Activated T-cell treated with anti-CD3 and anti-CD28 coated beads, Interleukin-2, amount 50 U/mL, for 72 hours (primary cell): ENCODE data around the gene C22orf23. TPM values are rescaled to one million over a fixed set of nuclear protein-coding genes. Genes with fewer than 3 reads are reported as not detected.
"Not testable (repeated sequence)": the region's sequence is repeated elsewhere in the genome, so short reads cannot be mapped to it uniquely, and the experiment has no call there.

Experiments
- ATAC-seq, 2 donors: fragments of 150-1000 bp; cut with Tn5 transposase; replicated peaks in 1 of 2; 2 replicates each; pipeline ENCODE4 v1.10.0; 2021; ENCODE audit warnings: moderate library complexity in 2 of 2, mild to moderate bottlenecking in 1 of 2
- DNase-seq, 2 donors: peaks; one replicate each; pipeline ENCODE4 v3.0.0; 2021 to 2022; ENCODE audit warnings: mixed read lengths in 1 of 2
- H3K27ac Mint-ChIP-seq: one replicate; pipeline ENCODE4 v1.8.0; 2022; ENCODE audit warnings: mild to moderate bottlenecking, moderate library complexity, mixed read lengths
- H3K27me3 Mint-ChIP-seq: one replicate; pipeline ENCODE4 v1.8.0; 2022; ENCODE audit warnings: low read depth, mixed read lengths
- H3K36me3 Mint-ChIP-seq, 2 donors: one replicate each; pipeline ENCODE4 v1.8.0; 2022; ENCODE audit warnings: mixed read lengths in 2 of 2, mild to moderate bottlenecking in 1 of 2; ENCODE audit not compliant: insufficient read depth in 2 of 2
- H3K4me1 Mint-ChIP-seq: one replicate; pipeline ENCODE4 v1.8.0; 2022; ENCODE audit warnings: low read depth, mixed read lengths
- H3K4me3 Mint-ChIP-seq, 2 donors: one replicate each; pipeline ENCODE4 v1.8.0; 2022; ENCODE audit warnings: mild to moderate bottlenecking in 2 of 2, mixed read lengths in 2 of 2, moderate library complexity in 2 of 2
- H3K9me3 Mint-ChIP-seq, 2 donors: one replicate each; pipeline ENCODE4 v1.8.0; 2022; ENCODE audit warnings: mixed read lengths in 2 of 2
- total RNA-seq, 2 donors: library from RNA; stranded (reverse); gene quantifications; one replicate each; pipeline ENCODE4 v1.2.3, GENCODE V29; 2022

Gene C22orf23
- total RNA-seq, 2 donors from 2014 or later, result 0.19 to 0.30 TPM

GRCh38 chr22:37957232-37957631, 3.8 kb upstream of the C22orf23 start:
- peaks cover 23% of the 10 kb centered on the region for H3K4me1 Mint-ChIP-seq
- DNase-seq (no peak), ATAC-seq (no peak)
- H3K9me3 Mint-ChIP-seq, result no peaks in the 10 kb centered on the region
- peaks cover 6% of the 10 kb centered on the region for H3K27me3 Mint-ChIP-seq
- peaks cover 15 to 22% of the 10 kb centered on the region in 2 donors for H3K36me3 Mint-ChIP-seq
- no peak overlapping the region for H3K27ac Mint-ChIP-seq
- H3K4me3 Mint-ChIP-seq, result no peak overlapping the region

- H3K27me3 Mint-ChIP-seq, result peaks cover 10% of the 10 kb centered on the region
- not testable (repeated sequence) for H3K9me3 Mint-ChIP-seq, H3K4me3 Mint-ChIP-seq, DNase-seq, H3K27ac Mint-ChIP-seq, ATAC-seq
- peaks cover 13 to 17% of the 10 kb centered on the region in 2 donors for H3K36me3 Mint-ChIP-seq
- peaks cover 27% of the 10 kb centered on the region for H3K4me1 Mint-ChIP-seq
Measured at GRCh38 chr22:37955825-37956397, 2.5 kb upstream of the C22orf23 start.

GRCh38 chr22:37954686-37955085, 1.3 kb upstream of the C22orf23 start:
- Mint-ChIP-seq H3K4me1 (peaks cover 27% of the 10 kb centered on the region), H3K36me3 (peaks cover 13 to 15% of the 10 kb centered on the region in 2 donors)
- ATAC-seq, result no peak

GRCh38 chr22:37953062-37953436, 352 bp downstream of the C22orf23 start:
- Mint-ChIP-seq H3K4me1 (peaks cover 27% of the 10 kb centered on the region), H3K27me3 (peaks cover 10% of the 10 kb centered on the region), H3K36me3 (peaks cover 4 to 5% of the 10 kb centered on the region in 2 donors), H3K9me3 (no peaks in the 10 kb centered on the region), H3K4me3 (peak overlapping the region; percentile 88 to 91), H3K27ac (peak overlapping the region; percentile 95)
- DNase-seq, result no peak
- ATAC-seq, result peak in 1 of 2 donors; percentile 10

More at GRCh38 chr22:37954686-37955085, 1.3 kb upstream of the C22orf23 start:
- Mint-ChIP-seq H3K27ac (peak overlapping the region; percentile 24), H3K4me3 (peak overlapping the region; percentile 88 to 91), H3K9me3 (no peaks in the 10 kb centered on the region), H3K27me3 (peaks cover 10% of the 10 kb centered on the region)
- DNase-seq, result no peak

- DNase-seq, result peak in 1 of 2 donors; percentile 10
- ATAC-seq, H3K36me3 Mint-ChIP-seq, H3K9me3 Mint-ChIP-seq, H3K27ac Mint-ChIP-seq: not testable (repeated sequence)
- Mint-ChIP-seq H3K4me1 (peaks cover 27% of the 10 kb centered on the region), H3K4me3 (peak overlapping the region; percentile 88 to 91), H3K27me3 (peaks cover 10% of the 10 kb centered on the region)
Measured at GRCh38 chr22:37952629-37953028, 772 bp downstream of the C22orf23 start.

GRCh38 chr22:37951305-37951704, 2.1 kb downstream of the C22orf23 start:
- DNase-seq (no peak), ATAC-seq (no peak)
- Mint-ChIP-seq H3K9me3 (no peaks in the 10 kb centered on the region), H3K36me3 (peaks cover 2 to 3% of the 10 kb centered on the region in 2 donors), H3K4me1 (peaks cover 27% of the 10 kb centered on the region), H3K27me3 (peaks cover 10% of the 10 kb centered on the region), H3K27ac (no peak overlapping the region), H3K4me3 (no peak overlapping the region)

- not testable (repeated sequence) for H3K4me1 Mint-ChIP-seq, H3K27me3 Mint-ChIP-seq, H3K36me3 Mint-ChIP-seq, H3K4me3 Mint-ChIP-seq, ATAC-seq, H3K9me3 Mint-ChIP-seq, H3K27ac Mint-ChIP-seq, DNase-seq
Measured at GRCh38 chr22:37947142-37947795, 6.1 kb downstream of the C22orf23 start.

GRCh38 chr22:37944423-37944822, 9.0 kb downstream of the C22orf23 start:
- H3K9me3 Mint-ChIP-seq, H3K27me3 Mint-ChIP-seq, H3K4me3 Mint-ChIP-seq, DNase-seq, H3K36me3 Mint-ChIP-seq, H3K27ac Mint-ChIP-seq, H3K4me1 Mint-ChIP-seq, ATAC-seq: not testable (repeated sequence)

- no peaks in the 10 kb centered on the region for H3K36me3 Mint-ChIP-seq
- H3K4me3 Mint-ChIP-seq, result no peak overlapping the region
- no peaks in the 10 kb centered on the region for H3K27me3 Mint-ChIP-seq
- H3K27ac Mint-ChIP-seq, result no peak overlapping the region
- no peak for ATAC-seq
- H3K4me1 Mint-ChIP-seq, result no peaks in the 10 kb centered on the region
- H3K9me3 Mint-ChIP-seq, result no peaks in the 10 kb centered on the region
- no peak for DNase-seq
Measured at GRCh38 chr22:37943825-37944198, 9.6 kb downstream of the C22orf23 start.

GRCh38 chr22:37943136-37943824, 10.1 kb downstream of the C22orf23 start:
- no peaks in the 10 kb centered on the region for H3K27me3 Mint-ChIP-seq
- DNase-seq (no peak), ATAC-seq (no peak)
- H3K4me3 Mint-ChIP-seq, result no peak overlapping the region
- H3K4me1 Mint-ChIP-seq, result no peaks in the 10 kb centered on the region
- no peak overlapping the region for H3K27ac Mint-ChIP-seq
- H3K36me3 Mint-ChIP-seq, result no peaks in the 10 kb centered on the region
- no peaks in the 10 kb centered on the region for H3K9me3 Mint-ChIP-seq

- Mint-ChIP-seq H3K4me3 (no peak overlapping the region), H3K27me3 (no peaks in the 10 kb centered on the region), H3K4me1 (no peaks in the 10 kb centered on the region), H3K9me3 (no peaks in the 10 kb centered on the region), H3K36me3 (no peaks in the 10 kb centered on the region), H3K27ac (no peak overlapping the region)
- ATAC-seq, result no peak
- DNase-seq, result no peak
Measured at GRCh38 chr22:37942133-37942532, 11.3 kb downstream of the C22orf23 start.

GRCh38 chr22:37940698-37941376, 12.6 kb downstream of the C22orf23 start:
- no peak overlapping the region for H3K4me3 Mint-ChIP-seq
- H3K4me1 Mint-ChIP-seq, result no peaks in the 10 kb centered on the region
- no peak for ATAC-seq
- no peak for DNase-seq
- no peaks in the 10 kb centered on the region for H3K9me3 Mint-ChIP-seq
- H3K27me3 Mint-ChIP-seq, result no peaks in the 10 kb centered on the region
- H3K36me3 Mint-ChIP-seq, result no peaks in the 10 kb centered on the region
- H3K27ac Mint-ChIP-seq, result peak overlapping the region; percentile 36
